ENCODE results near the gene CAND2.

DNA sequence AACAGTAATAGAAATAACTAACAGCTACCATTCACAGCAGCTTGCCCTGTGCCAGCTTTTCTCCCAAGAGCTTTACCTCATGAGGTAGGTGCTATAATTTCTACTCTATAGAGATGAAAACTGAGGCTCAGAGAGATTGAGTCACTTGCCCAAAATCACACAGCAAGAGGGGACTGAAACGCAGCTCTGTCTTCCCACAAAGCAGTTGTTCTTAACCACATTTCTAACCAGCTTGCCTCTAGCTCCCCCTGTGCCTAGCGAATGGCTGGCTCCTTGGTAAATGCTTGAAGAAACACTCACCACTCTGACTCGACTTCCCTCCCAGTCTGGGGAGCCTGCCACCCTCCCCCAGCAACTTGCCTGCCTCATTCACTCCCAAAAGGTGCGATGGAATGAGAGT lies 21.9 kb upstream of the CAND2 start:
- TF ChIP-seq, protein P1, sequence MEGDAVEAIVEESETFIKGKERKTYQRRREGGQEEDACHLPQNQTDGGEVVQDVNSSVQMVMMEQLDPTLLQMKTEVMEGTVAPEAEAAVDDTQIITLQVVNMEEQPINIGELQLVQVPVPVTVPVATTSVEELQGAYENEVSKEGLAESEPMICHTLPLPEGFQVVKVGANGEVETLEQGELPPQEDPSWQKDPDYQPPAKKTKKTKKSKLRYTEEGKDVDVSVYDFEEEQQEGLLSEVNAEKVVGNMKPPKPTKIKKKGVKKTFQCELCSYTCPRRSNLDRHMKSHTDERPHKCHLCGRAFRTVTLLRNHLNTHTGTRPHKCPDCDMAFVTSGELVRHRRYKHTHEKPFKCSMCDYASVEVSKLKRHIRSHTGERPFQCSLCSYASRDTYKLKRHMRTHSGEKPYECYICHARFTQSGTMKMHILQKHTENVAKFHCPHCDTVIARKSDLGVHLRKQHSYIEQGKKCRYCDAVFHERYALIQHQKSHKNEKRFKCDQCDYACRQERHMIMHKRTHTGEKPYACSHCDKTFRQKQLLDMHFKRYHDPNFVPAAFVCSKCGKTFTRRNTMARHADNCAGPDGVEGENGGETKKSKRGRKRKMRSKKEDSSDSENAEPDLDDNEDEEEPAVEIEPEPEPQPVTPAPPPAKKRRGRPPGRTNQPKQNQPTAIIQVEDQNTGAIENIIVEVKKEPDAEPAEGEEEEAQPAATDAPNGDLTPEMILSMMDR (IDR thresholded peaks at IDR 0.05), result no peak
- TF ChIP-seq POLR2AphosphoS5 (IDR thresholded peaks at IDR 0.05) (no peak), POLR2A (IDR thresholded peaks at IDR 0.05; ENCODE audit: low read depth) (no peak), EP300 (IDR thresholded peaks at IDR 0.05) (no peak)
